OCI-LY1 (cell line): ENCODE data around the gene VWCE.
"Not testable (repeated sequence)": the region's sequence is repeated elsewhere in the genome, so short reads cannot be mapped to it uniquely, and the experiment has no call there.

Experiments
- H2AFZ ChIP-seq: fragments of 200-600 bp; sonication (generic), shearing (Covaris generic); 2 replicates; pipeline ENCODE4 v1.6.0; 2014; ENCODE audit warnings: antibody characterized with exemption, mild to moderate bottlenecking, low read length
- H3F3A ChIP-seq: fragments of 200-600 bp; sonication (generic), shearing (Covaris generic); 2 replicates; pipeline ENCODE4 v1.6.0; 2014; ENCODE audit warnings: mild to moderate bottlenecking, antibody characterized with exemption, low read length, moderate library complexity; ENCODE audit not compliant: insufficient read depth
- H3K27ac ChIP-seq: fragments of 200-600 bp; sonication (generic); 2 replicates; pipeline ENCODE4 v1.5.1; 2014; ENCODE audit warnings: low read length, mixed run types, mild to moderate bottlenecking, low read depth; ENCODE audit not compliant: poor library complexity, severe bottlenecking
- H3K27me3 ChIP-seq: fragments of 200-600 bp; sonication (generic); 2 replicates; pipeline ENCODE4 v1.6.0; 2014; ENCODE audit warnings: antibody characterized with exemption, mild to moderate bottlenecking, low read length, moderate library complexity; ENCODE audit not compliant: insufficient read depth
- H3K36me3 ChIP-seq: fragments of 200-600 bp; sonication (generic); 2 replicates; pipeline ENCODE4 v1.6.1; 2014; ENCODE audit warnings: mild to moderate bottlenecking, antibody characterized with exemption, low read length, moderate library complexity, mixed read lengths; ENCODE audit not compliant: insufficient read depth
- H3K4me1 ChIP-seq: fragments of 200-600 bp; sonication (generic); 2 replicates; pipeline ENCODE4 v1.5.1; 2014; ENCODE audit warnings: mild to moderate bottlenecking, low read length, moderate library complexity; ENCODE audit not compliant: insufficient read depth, severe bottlenecking
- H3K4me2 ChIP-seq: fragments of 200-600 bp; sonication (generic), shearing (Covaris generic); 2 replicates; pipeline ENCODE4 v1.6.1; 2014; ENCODE audit warnings: low read length
- H3K4me3 ChIP-seq: fragments of 200-600 bp; sonication (generic); 2 replicates; pipeline ENCODE4 v1.5.1; 2014; ENCODE audit warnings: low read length, low read depth, mild to moderate bottlenecking, mixed read lengths; ENCODE audit not compliant: poor library complexity, severe bottlenecking
- H3K79me2 ChIP-seq: fragments of 200-600 bp; shearing (Covaris generic); 2 replicates; pipeline ENCODE4 v1.6.1; 2016; ENCODE audit warnings: mixed run types, low read length, mixed read lengths; ENCODE audit not compliant: insufficient read depth
- H3K9ac ChIP-seq: fragments of 200-600 bp; sonication (generic), shearing (Covaris generic); 2 replicates; pipeline ENCODE4 v1.6.1; 2014; ENCODE audit warnings: mild to moderate bottlenecking, low read length, mixed read lengths
- H3K9me2 ChIP-seq: fragments of 200-600 bp; sonication (generic), shearing (Covaris generic); 2 replicates; pipeline ENCODE4 v1.6.1; 2014; ENCODE audit warnings: low read depth, mild to moderate bottlenecking, low read length, mixed read lengths
- H3K9me3 ChIP-seq: fragments of 200-600 bp; shearing (Covaris generic); 2 replicates; pipeline ENCODE4 v1.6.1; 2014; ENCODE audit warnings: low read length, mixed read lengths
- H4K20me1 ChIP-seq: fragments of 200-600 bp; sonication (generic), shearing (Covaris generic); 2 replicates; pipeline ENCODE4 v1.6.0; 2016; ENCODE audit warnings: mild to moderate bottlenecking, low read length; ENCODE audit not compliant: insufficient read depth

The VWCE gene

GRCh38 chr11:61213711-61214324, 81.3 kb downstream of the VWCE start:
- H3K4me1 ChIP-seq, H2AFZ ChIP-seq, H3K4me2 ChIP-seq, H3K9me2 ChIP-seq, H3K36me3 ChIP-seq, H3K27ac ChIP-seq, H3F3A ChIP-seq, H3K4me3 ChIP-seq, H3K9me3 ChIP-seq, H3K27me3 ChIP-seq, H3K9ac ChIP-seq, H3K79me2 ChIP-seq, H4K20me1 ChIP-seq: not testable (repeated sequence)

GRCh38 chr11:61212202-61212601, 82.9 kb downstream of the VWCE start:
- H3K27me3 ChIP-seq, H3K79me2 ChIP-seq, H3K36me3 ChIP-seq, H3K4me3 ChIP-seq, H3F3A ChIP-seq, H3K9me2 ChIP-seq, H4K20me1 ChIP-seq, H3K9me3 ChIP-seq, H3K9ac ChIP-seq, H2AFZ ChIP-seq, H3K27ac ChIP-seq, H3K4me1 ChIP-seq, H3K4me2 ChIP-seq: not testable (repeated sequence)

DNA sequence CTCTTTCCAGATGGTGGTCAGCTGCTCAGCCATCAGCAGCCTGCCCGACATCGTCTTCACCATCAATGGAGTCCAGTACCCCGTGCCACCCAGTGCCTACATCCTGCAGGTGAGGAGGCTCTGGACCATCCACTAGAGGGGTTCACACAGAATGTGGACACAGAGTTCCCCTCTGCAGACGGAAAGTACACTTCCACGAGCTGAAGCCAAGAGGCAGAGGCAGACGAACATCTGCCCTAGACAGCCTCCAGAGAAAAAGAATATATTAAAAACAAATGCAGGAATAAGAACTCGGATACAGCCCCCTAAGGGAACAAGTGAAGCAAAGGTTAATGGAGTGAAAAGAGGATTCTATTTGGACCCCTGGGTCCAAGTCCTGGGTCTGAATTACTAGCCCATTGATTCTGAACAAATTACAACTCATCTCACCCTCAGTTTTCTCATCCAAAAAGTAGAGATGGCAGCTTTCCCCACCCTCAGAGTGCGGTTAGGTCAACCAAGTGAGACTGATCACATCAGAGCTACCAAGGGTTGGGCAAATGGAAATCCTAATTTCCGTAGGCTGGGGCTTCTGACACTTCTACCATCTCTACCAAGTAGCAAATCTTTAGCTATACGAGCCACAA, 83.7 kb downstream of the VWCE start:
- H3K4me1 ChIP-seq, H3K27me3 ChIP-seq, H3K27ac ChIP-seq, H3K4me2 ChIP-seq, H3K9me3 ChIP-seq, H2AFZ ChIP-seq, H3K79me2 ChIP-seq, H3K4me3 ChIP-seq, H3K9me2 ChIP-seq, H4K20me1 ChIP-seq, H3F3A ChIP-seq, H3K9ac ChIP-seq, H3K36me3 ChIP-seq: not testable (repeated sequence)

DNA sequence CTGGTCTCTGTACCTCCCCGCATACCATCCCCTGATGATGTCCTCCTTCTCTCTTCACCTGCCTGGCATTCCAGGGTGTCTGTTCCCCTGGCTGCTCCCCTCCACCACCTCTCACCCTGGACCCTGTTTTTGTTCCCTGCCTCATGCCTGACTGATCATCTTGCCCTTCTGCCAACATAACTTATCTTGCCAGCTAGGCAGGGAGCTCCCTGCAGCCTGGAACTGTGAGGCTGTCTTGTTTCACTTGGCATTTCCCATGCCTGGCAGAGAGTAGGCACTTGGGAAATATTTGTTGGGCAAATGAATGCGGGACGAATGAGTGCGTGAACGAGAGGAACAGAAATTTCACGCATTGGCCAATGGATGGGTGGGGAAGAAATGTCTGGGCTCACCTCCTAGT, 84.5 kb downstream of the VWCE start:
- H4K20me1 ChIP-seq, H3K36me3 ChIP-seq, H3K4me1 ChIP-seq, H3K9me2 ChIP-seq, H2AFZ ChIP-seq, H3K4me2 ChIP-seq, H3K79me2 ChIP-seq, H3K9me3 ChIP-seq, H3K27me3 ChIP-seq, H3K27ac ChIP-seq, H3K9ac ChIP-seq, H3K4me3 ChIP-seq, H3F3A ChIP-seq: not testable (repeated sequence)
